Tibial artery (tissue), 4 donors: ENCODE measurements around the gene NAA25.

ENCODE experiments used
- DNase-seq, 2 donors: peaks; one replicate each; pipeline ENCODE4 v3.0.0-alpha.2; 2019
- H3K27ac ChIP-seq, 2 donors: fragments of 200-600 bp; sonication (generic) in 1 of 2; 1 replicate in 1 of 2; 2 replicates in 1 of 2; pipeline ENCODE4 v1.5.1; 2018 to 2019; ENCODE audit warnings: mild to moderate bottlenecking in 1 of 2
- H3K27me3 ChIP-seq, 2 donors: fragments of 200-600 bp; sonication (generic) in 1 of 2; one replicate each; pipeline versions ENCODE4 v1.5.1 to v1.6.0; 2016 to 2019
- H3K36me3 ChIP-seq, 3 donors: fragments of 200-600 bp; sonication (generic) in 2 of 3; one replicate each; pipeline ENCODE4 v1.5.1; 2016 to 2019; ENCODE audit warnings: mild to moderate bottlenecking in 2 of 3
- H3K4me1 ChIP-seq, 4 donors: fragments of 200-600 bp; sonication (generic) in 2 of 4; 1 replicate in 3 of 4; 2 replicates in 1 of 4; pipeline ENCODE4 v1.5.1; 2016 to 2019
- H3K4me3 ChIP-seq, 2 donors: fragments of 200-600 bp; sonication (generic) in 1 of 2; 1 replicate in 1 of 2; 2 replicates in 1 of 2; pipeline ENCODE4 v1.5.1; 2018 to 2019; ENCODE audit warnings: mild to moderate bottlenecking in 2 of 2
- H3K9me3 ChIP-seq, 3 donors: fragments of 200-600 bp; sonication (generic) in 1 of 3; one replicate each; pipeline ENCODE4 v1.5.1; 2016 to 2019
- CTCF ChIP-seq, 2 experiments: fragments of 200-600 bp in 1 of 2; fragments of 450-650 bp in 1 of 2; IDR thresholded peaks; one replicate each; pipeline ENCODE4 v1.5.1; 2017 to 2019; ENCODE audit warnings: antibody characterized with exemption in 2 of 2, mild to moderate bottlenecking in 1 of 2, moderate library complexity in 1 of 2
- intact Hi-C: fragments of 100-400 bp; cut with DNase I; formaldehyde crosslinking; loops from one replicate; pipeline ENCODE4 v1.15.0; 2023; ENCODE audit warnings: low total_unique reads

The NAA25 gene

GRCh38 chr12:112131686-112132085 lies 23.1 kb upstream of the NAA25 start:
- no peaks in the 10 kb centered on the region for H3K27me3 ChIP-seq
- intact Hi-C loops: loop anchor here (2.0 kb wide), 1 partner anchor 35 kb away; no protein-coding TSS in a partner anchor
- H3K4me3 ChIP-seq: no peak overlapping the region
- TF ChIP-seq CTCF (IDR thresholded peaks at IDR 0.05): no peak
- H3K9me3 ChIP-seq: no peaks in the 10 kb centered on the region
- no peak for DNase-seq
- H3K27ac ChIP-seq: peak overlapping the region in 1 of 2 donors; percentile 55
- H3K36me3 ChIP-seq: peaks cover 21 to 24% (median 22%) of the 10 kb centered on the region in 3 donors
- H3K4me1 ChIP-seq: peaks cover 0 to 55% (median 26%) of the 10 kb centered on the region in 4 donors

GRCh38 chr12:112130441-112130998 lies 21.9 kb upstream of the NAA25 start:
- intact Hi-C loops: loop anchor here (2.0 kb wide), 1 partner anchor 36 kb away; no protein-coding TSS in a partner anchor
- no peak for DNase-seq
- TF ChIP-seq CTCF (IDR thresholded peaks at IDR 0.05): no peak
- Histone ChIP-seq H3K27me3 (no peaks in the 10 kb centered on the region), H3K27ac (peak overlapping the region; percentile 17 to 55), H3K4me3 (peak overlapping the region in 1 of 2 donors; percentile 6), H3K4me1 (peaks cover 0 to 62% (median 32%) of the 10 kb centered on the region in 4 donors), H3K9me3 (no peaks in the 10 kb centered on the region), H3K36me3 (peaks cover 10 to 12% (median 10%) of the 10 kb centered on the region in 3 donors)

- intact Hi-C loops: no loop called here
- TF ChIP-seq CTCF (IDR thresholded peaks at IDR 0.05): no peak
- Histone ChIP-seq H3K9me3 (no peaks in the 10 kb centered on the region), H3K36me3 (no peaks in the 10 kb centered on the region), H3K27me3 (no peaks in the 10 kb centered on the region), H3K27ac (no peak overlapping the region), H3K4me1 (peaks cover 0 to 80% (median 32%) of the 10 kb centered on the region in 4 donors), H3K4me3 (peak overlapping the region; percentile 86 to 89)
- DNase-seq: no peak
These were observed 18.3 kb upstream of the NAA25 start for GRCh38 chr12:112126911-112127310.

GRCh38 chr12:112126000-112126438 lies 17.4 kb upstream of the NAA25 start:
- Histone ChIP-seq H3K4me3 (peak overlapping the region; percentile 86 to 89), H3K4me1 (peaks cover 0 to 79% (median 33%) of the 10 kb centered on the region in 4 donors), H3K36me3 (no peaks in the 10 kb centered on the region), H3K27me3 (no peaks in the 10 kb centered on the region), H3K9me3 (no peaks in the 10 kb centered on the region), H3K27ac (peak overlapping the region; percentile 88 to 93)
- no peak for DNase-seq
- TF ChIP-seq CTCF (IDR thresholded peaks at IDR 0.05): no peak
- intact Hi-C loops: no loop called here

GRCh38 chr12:112125250-112125999 lies 16.8 kb upstream of the NAA25 start, which contains the start of gene TRAFD1:
TSS of gene TRAFD1 (plus strand) at chr12:112125560. CDS start at chr12:112130523, 4,963 bp downstream.
- peak in 1 of 2 experiments; percentile 4 for TF ChIP-seq CTCF (IDR thresholded peaks at IDR 0.05)
- intact Hi-C loops: no loop called here
- peaks cover 0 to 73% (median 32%) of the 10 kb centered on the region in 4 donors for H3K4me1 ChIP-seq
- no peaks in the 10 kb centered on the region for H3K27me3 ChIP-seq
- H3K4me3 ChIP-seq: peak within 1 kb of the TSS; percentile 86 to 89
- peak within 1 kb of the TSS; percentile 88 to 93 for H3K27ac ChIP-seq
- H3K9me3 ChIP-seq: no peaks in the 10 kb centered on the region
- peak; percentile 98 to 99 for DNase-seq
- H3K36me3 ChIP-seq: no peaks in the 10 kb centered on the region
